GM12874 (cell line): ENCODE data around the gene HDAC4.

ENCODE experiments used
- CTCF ChIP-seq: IDR thresholded peaks from 2 replicates; pipeline ENCODE4 v1.5.1; 2011; ENCODE audit warnings: low read depth, mild to moderate bottlenecking, control low read depth, low read length, moderate library complexity; ENCODE audit not compliant: insufficient read depth

HDAC4 gene

GRCh38 chr2:239318790-239319661 is 81.8 kb downstream of the HDAC4 start:
- no peak for TF ChIP-seq CTCF

- TF ChIP-seq CTCF = no peak
Observed at GRCh38 chr2:239318151-239318611, 82.6 kb downstream of the HDAC4 start.

GRCh38 chr2:239316562-239317465 is 84.0 kb downstream of the HDAC4 start:
- no peak for TF ChIP-seq CTCF

GRCh38 chr2:239315308-239315707 is 85.5 kb downstream of the HDAC4 start:
- TF ChIP-seq CTCF = no peak

- no peak for TF ChIP-seq CTCF
Observed at GRCh38 chr2:239313776-239314175, 87.0 kb downstream of the HDAC4 start.

GRCh38 chr2:239312741-239313667 is 87.8 kb downstream of the HDAC4 start:
- TF ChIP-seq CTCF = no peak
